MCF 10A (cell line): Measurements from ENCODE around the gene GRAMD1B. TPM values are rescaled to one million over a fixed set of nuclear protein-coding genes. Genes with fewer than 3 reads are reported as not detected.

Experiments
- BruUV-seq: library from RNA; stranded (reverse); fragments of 400-500 nt; replicated peaks from 2 replicates; lab custom pipeline; 2021; lab: Mats Ljungman, UMichigan
- CTCF ChIA-PET: fragments of 300-600 bp; sonication (Branson Sonifier 250); formaldehyde crosslinking; extraction: SDS; loops from one replicate; lab custom pipeline; 2021; ENCODE audit warnings: antibody characterized with exemption, inconsistent platforms; lab: Yijun Ruan, JAX
- POLR2A ChIA-PET: fragments of 300-600, 350-650 bp; sonication (Branson Sonifier 250); formaldehyde crosslinking; extraction: SDS; loops from one replicate; lab custom pipeline; 2020; ENCODE audit warnings: antibody characterized with exemption, inconsistent platforms; lab: Yijun Ruan, JAX
- DNase-seq: peaks from one replicate; pipeline ENCODE4 v3.0.0-alpha.2; 2018; ENCODE audit not compliant: unreplicated experiment
- H3K27ac Mint-ChIP-seq: one replicate; pipeline ENCODE4 v1.8.0; 2022; ENCODE audit warnings: mild to moderate bottlenecking, low read depth, mixed read lengths; ENCODE audit not compliant: unreplicated experiment
- H3K27me3 Mint-ChIP-seq: one replicate; pipeline ENCODE4 v1.8.0; 2022; ENCODE audit warnings: mixed read lengths; ENCODE audit not compliant: insufficient read depth, unreplicated experiment
- H3K36me3 Mint-ChIP-seq: one replicate; pipeline ENCODE4 v1.8.0; 2022; ENCODE audit warnings: mild to moderate bottlenecking, moderate library complexity, mixed read lengths; ENCODE audit not compliant: insufficient read depth, unreplicated experiment
- H3K4me1 Mint-ChIP-seq: one replicate; pipeline ENCODE4 v1.8.0; 2022; ENCODE audit warnings: mixed read lengths; ENCODE audit not compliant: insufficient read depth, unreplicated experiment
- H3K4me3 Mint-ChIP-seq: one replicate; pipeline ENCODE4 v1.8.0; 2022; ENCODE audit warnings: mild to moderate bottlenecking, moderate library complexity, mixed read lengths; ENCODE audit not compliant: unreplicated experiment
- H3K9me3 Mint-ChIP-seq: one replicate; pipeline ENCODE4 v1.8.0; 2022; ENCODE audit warnings: mixed read lengths; ENCODE audit not compliant: unreplicated experiment
- CTCF ChIP-seq: fragments of 200-600 bp; IDR thresholded peaks from one replicate; pipeline ENCODE4 v1.8.0; 2022; ENCODE audit warnings: antibody characterized with exemption, mild to moderate bottlenecking; ENCODE audit not compliant: unreplicated experiment
- intact Hi-C: fragments of 100-400 bp; cut with micrococcal nuclease; formaldehyde crosslinking; loops from 2 replicates; pipeline ENCODE4 v1.14.1; 2022
- total RNA-seq: library from RNA; stranded (reverse); gene quantifications from 2 replicates; pipeline ENCODE4 v1.2.3, GENCODE V29; 2022

GRAMD1B gene
- total RNA-seq, 1 experiment from 2014 or later, result 0.26 TPM

- Mint-ChIP-seq H3K27me3 (peaks cover 42% of the 10 kb centered on the region), H3K27ac (no peak overlapping the region), H3K9me3 (no peaks in the 10 kb centered on the region), H3K36me3 (peaks cover 6% of the 10 kb centered on the region), H3K4me1 (no peaks in the 10 kb centered on the region), H3K4me3 (no peak overlapping the region)
- no peak for TF ChIP-seq CTCF
- no TSS peak for BruUV-seq
- DNase-seq, result no peak
- CTCF ChIA-PET, result interaction anchor here (0.7 to 1.2 kb wide), 5 partner anchors 20 to 153 kb away, joined by 3 to 8 read pairs (median 4); no protein-coding TSS in a partner anchor
- intact Hi-C loops, result no loop called here
- POLR2A ChIA-PET, result interaction anchor here (0.6 kb wide), 1 partner anchor 181 kb away, joined by 4 read pairs; no protein-coding TSS in a partner anchor
Measured at GRCh38 chr11:123428116-123428715, 1.9 kb upstream of the GRAMD1B start.

- intact Hi-C loops, result no loop called here
- no peak for DNase-seq
- no TSS peak for BruUV-seq
- no peak overlapping the region for H3K27ac Mint-ChIP-seq
- peaks cover 31% of the 10 kb centered on the region for H3K27me3 Mint-ChIP-seq
- CTCF ChIA-PET, result interaction anchor here (0.6 to 1.2 kb wide), 2 partner anchors 22 to 151 kb away, joined by 3 to 5 read pairs; no protein-coding TSS in a partner anchor
- H3K4me1 Mint-ChIP-seq, result no peaks in the 10 kb centered on the region
- H3K4me3 Mint-ChIP-seq, result no peak overlapping the region
- no peak for TF ChIP-seq CTCF
- H3K9me3 Mint-ChIP-seq, result no peaks in the 10 kb centered on the region
- H3K36me3 Mint-ChIP-seq, result peaks cover 6% of the 10 kb centered on the region
- POLR2A ChIA-PET, result no interaction called here
Measured at GRCh38 chr11:123429336-123429735, 733 bp upstream of the GRAMD1B start.

- peaks cover 6% of the 10 kb centered on the region for H3K36me3 Mint-ChIP-seq
Measured at GRCh38 chr11:123430721-123431497, 840 bp downstream of the GRAMD1B start.

More at GRCh38 chr11:123430721-123431497, 840 bp downstream of the GRAMD1B start:
- no peaks in the 10 kb centered on the region for H3K9me3 Mint-ChIP-seq
- POLR2A ChIA-PET, result no interaction called here
- CTCF ChIA-PET, result interaction anchor here (0.7 to 5.9 kb wide), 2 partner anchors 23 to 49 kb away, joined by 3 to 25 read pairs; no protein-coding TSS in a partner anchor
- DNase-seq, result no peak
- no peak for TF ChIP-seq CTCF
- intact Hi-C loops, result no loop called here
- no peaks in the 10 kb centered on the region for H3K4me1 Mint-ChIP-seq
- no TSS peak for BruUV-seq
- H3K4me3 Mint-ChIP-seq, result no peak overlapping the region
- peaks cover 15% of the 10 kb centered on the region for H3K27me3 Mint-ChIP-seq
- no peak overlapping the region for H3K27ac Mint-ChIP-seq
